H1 (cell line): ENCODE results near the gene SFTPB. TPM values are rescaled to one million over a fixed set of nuclear protein-coding genes. Genes with fewer than 3 reads are reported as not detected.

ENCODE experiments used
- CTCF ChIA-PET: fragments of 300-600 bp; sonication (Branson Sonifier 250); formaldehyde crosslinking; loops from one replicate; lab custom pipeline; 2021; ENCODE audit not compliant: partially characterized antibody; lab: Charles Lee
- POLR2A ChIA-PET: fragments of 300-600 bp; sonication (Branson Sonifier 250); formaldehyde crosslinking; loops from one replicate; lab custom pipeline; 2021; ENCODE audit warnings: inconsistent platforms; ENCODE audit not compliant: partially characterized antibody; lab: Charles Lee
- DNase-seq, 2 experiments: peaks; one replicate each; pipeline versions ENCODE4 v3.0.0 to v3.0.0-alpha.2; 2010 to 2022; ENCODE audit warnings: low spot score in 2 of 2, low read depth in 1 of 2, mixed read lengths in 1 of 2
- FAIRE-seq: peaks from 2 replicates; lab custom pipeline; 2011; peaks lifted over from hg19 to GRCh38; lab: Jason Lieb, UNC
- H2AFZ ChIP-seq: 2 replicates; pipeline ENCODE4 v1.8.1; 2012; ENCODE audit warnings: low read length, inconsistent platforms
- H2AK5ac ChIP-seq: 2 replicates; pipeline ENCODE4 v1.6.1; 2013; ENCODE audit warnings: low read depth, low read length
- H2BK120ac ChIP-seq: replicated peaks from 2 replicates; pipeline ENCODE3; 2013; ENCODE audit warnings: low read depth, low read length, inconsistent platforms
- H2BK12ac ChIP-seq: 2 replicates; pipeline ENCODE4 v1.6.1; 2013; ENCODE audit warnings: low read depth, low read length
- H2BK15ac ChIP-seq: 2 replicates; pipeline ENCODE4 v1.6.1; 2013; ENCODE audit warnings: low read length
- H2BK20ac ChIP-seq: 2 replicates; pipeline ENCODE4 v1.6.1; 2013; ENCODE audit warnings: low read length
- H2BK5ac ChIP-seq: 2 replicates; pipeline ENCODE4 v1.6.1; 2013; ENCODE audit warnings: low read depth, low read length
- H3K14ac ChIP-seq: 2 replicates; pipeline ENCODE4 v1.6.1; 2013; ENCODE audit warnings: inconsistent platforms; ENCODE audit not compliant: insufficient read length
- H3K18ac ChIP-seq: 2 replicates; pipeline ENCODE4 v1.6.1; 2013; ENCODE audit warnings: low read length; ENCODE audit errors: extremely low read depth
- H3K23ac ChIP-seq: 2 replicates; pipeline ENCODE4 v1.6.1; 2013; ENCODE audit warnings: inconsistent platforms; ENCODE audit not compliant: insufficient read length
- H3K23me2 ChIP-seq: 2 replicates; pipeline ENCODE4 v1.6.1; 2013; ENCODE audit warnings: low read depth, low read length
- H3K27ac ChIP-seq: 2 replicates; pipeline ENCODE4 v1.6.1; 2011; ENCODE audit warnings: low read depth, low read length, inconsistent platforms
- H3K27me3 ChIP-seq, 4 experiments: replicated peaks in 1 of 4; 1 replicate in 1 of 4; 2 replicates in 3 of 4; pipeline versions ENCODE4 v1.6.1 to v1.8.1; 2011 to 2013; ENCODE audit warnings: low read length in 3 of 4, mild to moderate bottlenecking in 3 of 4, inconsistent platforms in 2 of 4, mixed read lengths in 2 of 4, moderate library complexity in 1 of 4; ENCODE audit not compliant: control insufficient read depth in 3 of 4, insufficient read depth in 3 of 4; ENCODE audit errors: extremely low read depth in 1 of 4
- H3K36me3 ChIP-seq, 4 experiments: 2 replicates each; pipeline versions ENCODE4 v1.6.1 to v1.8.1; 2011 to 2013; ENCODE audit warnings: mild to moderate bottlenecking in 4 of 4, low read length in 3 of 4, moderate library complexity in 2 of 4, control low read depth in 1 of 4, inconsistent platforms in 1 of 4; ENCODE audit not compliant: insufficient read depth in 4 of 4, control insufficient read depth in 2 of 4
- H3K4ac ChIP-seq: replicated peaks from 2 replicates; pipeline ENCODE3; 2013; ENCODE audit warnings: low read length, low read depth, mixed read lengths, inconsistent platforms; ENCODE audit not compliant: insufficient read length
- H3K4me1 ChIP-seq, 4 experiments: replicated peaks in 1 of 4; 1 replicate in 1 of 4; 2 replicates in 3 of 4; pipeline versions ENCODE4 v1.6.1 to v1.8.1; 2011 to 2013; ENCODE audit warnings: low read length in 3 of 4, inconsistent platforms in 2 of 4, mixed read lengths in 1 of 4; ENCODE audit not compliant: insufficient read depth in 4 of 4, control insufficient read depth in 3 of 4
- H3K4me2 ChIP-seq, 2 experiments: 2 replicates each; pipeline versions ENCODE4 v1.6.1 to v1.8.1; 2011 to 2013; ENCODE audit warnings: low read depth in 2 of 2, low read length in 2 of 2, control low read depth in 1 of 2, inconsistent platforms in 1 of 2, mild to moderate bottlenecking in 1 of 2; ENCODE audit not compliant: insufficient read depth in 1 of 2
- H3K4me3 ChIP-seq, 4 experiments: fragments of 200-600, 300-600 bp in 1 of 4; sonication (generic), shearing (Covaris generic), sonication (Bioruptor Twin) in 1 of 4; 2 replicates each; pipeline versions ENCODE4 v1.5.1 to v1.8.1; 2011 to 2016; ENCODE audit warnings: low read length in 4 of 4, low read depth in 3 of 4, control low read depth in 2 of 4, inconsistent platforms in 2 of 4, mild to moderate bottlenecking in 2 of 4, mixed read lengths in 1 of 4, moderate library complexity in 1 of 4; ENCODE audit not compliant: insufficient read depth in 2 of 4; ENCODE audit errors: extremely low read depth in 1 of 4
- H3K56ac ChIP-seq: replicated peaks from 2 replicates; pipeline ENCODE3; 2013; ENCODE audit warnings: low read depth, mild to moderate bottlenecking, mixed read lengths, low read length, inconsistent platforms; ENCODE audit not compliant: insufficient read length
- H3K79me1 ChIP-seq: 2 replicates; pipeline ENCODE4 v1.6.1; 2013; ENCODE audit warnings: low read depth, low read length, control low read depth
- H3K79me2 ChIP-seq, 2 experiments: 2 replicates each; pipeline versions ENCODE4 v1.6.1 to v1.8.1; 2012 to 2013; ENCODE audit warnings: low read length in 2 of 2, mild to moderate bottlenecking in 2 of 2, inconsistent platforms in 1 of 2; ENCODE audit not compliant: insufficient read depth in 2 of 2, control insufficient read depth in 1 of 2
- H3K9ac ChIP-seq, 4 experiments: replicated peaks in 1 of 4; 1 replicate in 1 of 4; 2 replicates in 3 of 4; pipeline versions ENCODE4 v1.6.1 to v1.8.1; 2011 to 2013; ENCODE audit warnings: low read depth in 3 of 4, low read length in 3 of 4, control low read depth in 2 of 4, mild to moderate bottlenecking in 2 of 4, moderate library complexity in 2 of 4, inconsistent platforms in 1 of 4; ENCODE audit errors: extremely low read depth in 1 of 4
- H3K9me3 ChIP-seq, 2 experiments: 2 replicates each; pipeline versions ENCODE4 v1.6.1 to v1.8.1; 2012 to 2013; ENCODE audit warnings: mild to moderate bottlenecking in 2 of 2, moderate library complexity in 2 of 2, control low read depth in 1 of 2, inconsistent platforms in 1 of 2, low read depth in 1 of 2, low read length in 1 of 2, mixed read lengths in 1 of 2; ENCODE audit not compliant: insufficient read depth in 2 of 2
- H4K20me1 ChIP-seq, 2 experiments: replicated peaks in 1 of 2; 2 replicates each; pipeline versions ENCODE3 to v1.8.1; 2011 to 2013; ENCODE audit warnings: inconsistent platforms in 2 of 2, low read length in 2 of 2, mild to moderate bottlenecking in 1 of 2; ENCODE audit not compliant: insufficient read depth in 2 of 2, control insufficient read depth in 1 of 2
- H4K5ac ChIP-seq: 2 replicates; pipeline ENCODE4 v1.6.1; 2013; ENCODE audit warnings: low read length, low read depth, mixed read lengths, inconsistent platforms; ENCODE audit not compliant: insufficient read length
- H4K8ac ChIP-seq: 2 replicates; pipeline ENCODE4 v1.8.0; 2013; ENCODE audit warnings: mild to moderate bottlenecking, moderate library complexity, low read length, inconsistent platforms; ENCODE audit not compliant: insufficient read depth; ENCODE audit errors: extremely low read depth
- H4K91ac ChIP-seq: replicated peaks from 2 replicates; pipeline ENCODE3; 2013; ENCODE audit warnings: low read length, mixed read lengths, inconsistent platforms; ENCODE audit not compliant: insufficient read length
- CHD2 ChIP-seq: IDR thresholded peaks from 2 replicates; pipeline ENCODE4 v1.6.1; 2012; ENCODE audit warnings: low read length, improper control_type of control experiment
- EGR1 ChIP-seq: IDR thresholded peaks from 2 replicates; pipeline ENCODE4 v1.6.1; 2011; ENCODE audit warnings: low read depth, low read length, borderline replicate concordance
- GABPA ChIP-seq: IDR thresholded peaks from 2 replicates; pipeline ENCODE4 v1.6.1; 2011; ENCODE audit warnings: mild to moderate bottlenecking, low read length, moderate library complexity, borderline replicate concordance; ENCODE audit not compliant: insufficient read depth
- POLR2AphosphoS5 ChIP-seq: IDR thresholded peaks from 2 replicates; pipeline ENCODE4 v1.6.1; 2011; ENCODE audit warnings: low read depth, low read length
- RAD21 ChIP-seq, 2 experiments: IDR thresholded peaks in 1 of 2; conservative IDR thresholded peaks in 1 of 2; 2 replicates each; pipeline ENCODE4 v1.6.1; 2011; ENCODE audit warnings: low read depth in 2 of 2, low read length in 2 of 2, improper control_type of control experiment in 1 of 2, inconsistent platforms in 1 of 2, mild to moderate bottlenecking in 1 of 2, moderate library complexity in 1 of 2
- SIX5 ChIP-seq: IDR thresholded peaks from 2 replicates; pipeline ENCODE4 v1.6.1; 2011; ENCODE audit warnings: mild to moderate bottlenecking, low read depth, low read length
- YY1 ChIP-seq: IDR thresholded peaks from 2 replicates; pipeline ENCODE4 v1.6.1; 2011; ENCODE audit warnings: low read depth, mild to moderate bottlenecking, low read length
- WGBS, 2 experiments: shearing (Covaris generic) in 1 of 2; methylation state at CpG; one replicate each; pipeline versions ENCODE4 v1.1.6 to v1.1.7; 2013 to 2015; ENCODE audit warnings: low lambda C conversion rate in 2 of 2, mixed read lengths in 2 of 2, inconsistent platforms in 1 of 2, low coverage in 1 of 2, missing lambda C conversion rate in 1 of 2; ENCODE audit not compliant: insufficient replicate concordance in 2 of 2, insufficient coverage in 1 of 2, insufficient read length in 1 of 2; ENCODE audit errors: extremely low coverage in 1 of 2, missing lambda C conversion rate in 1 of 2; 5-methylcytosine and 5-hydroxymethylcytosine counted together
- polyA plus RNA-seq, 7 experiments: library from polyadenylated mRNA; depleted of rRNA in 3 of 7; stranded (reverse) in 5 of 7; unstranded in 2 of 7; fragments of >200 nt in 5 of 7; fragments of 200-250 nt in 2 of 7; gene quantifications; 1 replicate in 5 of 7; 2 replicates in 1 of 7; 4 replicates in 1 of 7; pipeline versions ENCODE4 v1.2.1 to v1.2.3, GENCODE V29; 2011 to 2013; ENCODE audit warnings: missing spikeins in 2 of 7, mixed read lengths in 2 of 7
- total RNA-seq: library from RNA; stranded (reverse); fragmentation: NEBNext Ultra II Directional; extraction: Animal tissue kit (Norgen Biotek cat#: 25700); gene quantifications from 2 replicates; pipeline ENCODE4 v1.2.1, GENCODE V29; 2021

Gene SFTPB
- total and polyA plus RNA-seq, 2 of the 8 experiments (the other 6 are each of a cell fraction or from before 2014, with no cell fraction given) = not detected

DNA sequence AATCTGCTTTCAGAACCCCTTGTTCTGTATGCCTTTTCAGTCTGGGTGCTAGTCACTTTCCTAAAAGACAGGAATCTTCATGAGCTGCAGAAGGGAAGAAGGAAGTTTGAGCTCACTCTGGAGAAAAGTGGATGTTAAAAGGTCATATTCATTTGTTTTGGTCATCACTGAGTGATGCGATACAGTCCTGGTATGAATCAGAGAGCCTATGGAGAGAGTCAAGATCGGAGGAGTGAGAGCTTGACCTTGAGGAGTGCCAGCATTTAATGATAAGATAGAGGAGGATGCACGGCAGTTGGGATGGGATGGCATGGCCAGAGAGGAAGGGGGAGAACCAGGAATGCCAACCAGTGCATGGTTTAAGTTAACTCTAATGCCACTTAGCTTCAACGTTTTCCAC, 32.4 kb downstream of the SFTPB start:
- 0 out of 2 replicates have a peak, but pooled peaks cover 3% of the 10 kb centered on the region for H3K79me1 ChIP-seq
- H3K23me2 ChIP-seq = no peaks in the 10 kb centered on the region
- DNase-seq = no peak
- no peak overlapping the region for H3K18ac ChIP-seq
- no peaks in the 10 kb centered on the region for H3K27me3 ChIP-seq
- no peak overlapping the region for H2AK5ac ChIP-seq
- peaks cover 5 to 11% of the 10 kb centered on the region in 2 experiments for H4K20me1 ChIP-seq
- no peaks in the 10 kb centered on the region; a peak in 1 of 4 replicates for H3K79me2 ChIP-seq
- H4K8ac ChIP-seq = no peak overlapping the region
- no peak overlapping the region for H4K5ac ChIP-seq
- no peak overlapping the region for H3K14ac ChIP-seq
- ChIA-PET POLR2A (interaction anchor here (1.0 to 3.1 kb wide), 3 partner anchors 14 to 97 kb away, joined by 3 to 16 read pairs (median 4); partner anchors contain the start of genes MAT2A and TMEM150A), CTCF (interaction anchor here (0.7 to 5.9 kb wide), 7 partner anchors 9 to 406 kb away, joined by 3 to 69 read pairs (median 4); no protein-coding TSS in a partner anchor)
- no peak overlapping the region for H3K4me2 ChIP-seq
- H3K9me3 ChIP-seq = no peaks in the 10 kb centered on the region
- no peak overlapping the region for H2BK5ac ChIP-seq
- no peak overlapping the region for H2AFZ ChIP-seq
- H3K9ac ChIP-seq = no peak overlapping the region
- H2BK15ac ChIP-seq = no peak overlapping the region
- no peaks in the 10 kb centered on the region for H3K4me1 ChIP-seq
- H4K91ac ChIP-seq = no peak overlapping the region
- no peak overlapping the region for H2BK120ac ChIP-seq
- 87% methylated on average over 4 of the region's 4 CpGs; no CpG with 5 or more reads in 1 of the 2 experiments for WGBS, 2 experiments
- no peak overlapping the region for H2BK20ac ChIP-seq
- H2BK12ac ChIP-seq = no peak overlapping the region
- H3K4ac ChIP-seq = no peak overlapping the region
- no peak overlapping the region for H3K4me3 ChIP-seq
- no peak for FAIRE-seq
- H3K27ac ChIP-seq = no peak overlapping the region
- peaks cover 20 to 81% (median 61%) of the 10 kb centered on the region in 4 experiments for H3K36me3 ChIP-seq
- no peak overlapping the region for H3K56ac ChIP-seq
- TF ChIP-seq YY1 = no peak
- TF ChIP-seq SIX5 = no peak
- no peak for TF ChIP-seq CHD2
- no peak for TF ChIP-seq GABPA
- TF ChIP-seq RAD21 (IDR thresholded peaks at IDR 0.05 in 1 of 2, conservative IDR thresholded peaks at IDR 0.05 in 1 of 2; ENCODE audit: low read depth in 2 of 2, low read length in 2 of 2) = no peak
- TF ChIP-seq POLR2AphosphoS5 = no peak
- TF ChIP-seq EGR1 = no peak
- no peak overlapping the region for H3K23ac ChIP-seq
